Keratinocyte (primary cell): ENCODE results near the gene FN3K. TPM values are rescaled to one million over a fixed set of nuclear protein-coding genes. Genes with fewer than 3 reads are reported as not detected.

Source experiments
- DNase-seq: peaks from one replicate; pipeline ENCODE4 v3.0.0-alpha.2; 2011; ENCODE audit warnings: low read depth, missing footprints, low spot score
- FAIRE-seq: peaks from 2 replicates; lab custom pipeline; 2011; peaks lifted over from hg19 to GRCh38; lab: Jason Lieb, UNC
- H2AFZ ChIP-seq: 2 replicates; pipeline ENCODE4 v1.6.0; 2012; ENCODE audit warnings: low read length, control low read depth, inconsistent platforms; ENCODE audit not compliant: control insufficient read depth
- H3K27ac ChIP-seq: 2 replicates; pipeline ENCODE4 v1.5.1; 2011; ENCODE audit warnings: low read length; ENCODE audit not compliant: control insufficient read depth, insufficient read depth
- H3K27me3 ChIP-seq: 3 replicates; pipeline ENCODE4 v1.6.0; 2011; ENCODE audit warnings: low read length; ENCODE audit not compliant: control insufficient read depth, insufficient read depth; ENCODE audit errors: extremely low read depth
- H3K36me3 ChIP-seq, 2 experiments: 2 replicates in 1 of 2; 3 replicates in 1 of 2; pipeline ENCODE4 v1.5.1; 2011; ENCODE audit warnings: low read length in 2 of 2, mild to moderate bottlenecking in 1 of 2; ENCODE audit not compliant: control insufficient read depth in 2 of 2, insufficient read depth in 2 of 2; ENCODE audit errors: extremely low read depth in 1 of 2
- H3K4me1 ChIP-seq: 3 replicates; pipeline ENCODE4 v1.5.1; 2011; ENCODE audit warnings: low read length; ENCODE audit not compliant: control insufficient read depth, insufficient read depth; ENCODE audit errors: extremely low read depth
- H3K4me2 ChIP-seq: 3 replicates; pipeline ENCODE4 v1.6.0; 2011; ENCODE audit warnings: low read depth, low read length; ENCODE audit not compliant: control insufficient read depth, insufficient read depth; ENCODE audit errors: extremely low read depth
- H3K4me3 ChIP-seq, 3 experiments: fragments of 200-600 bp in 1 of 3; sonication (generic) in 1 of 3; 2 replicates in 2 of 3; 3 replicates in 1 of 3; pipeline ENCODE4 v1.5.1; 2011 to 2016; ENCODE audit warnings: low read length in 3 of 3, mild to moderate bottlenecking in 3 of 3, control low read depth in 2 of 3, inconsistent platforms in 1 of 3, low read depth in 1 of 3, mixed read lengths in 1 of 3, mixed run types in 1 of 3, moderate library complexity in 1 of 3; ENCODE audit not compliant: control insufficient read depth in 2 of 3, insufficient read depth in 2 of 3; ENCODE audit errors: extremely low read depth in 1 of 3
- H3K79me2 ChIP-seq: 2 replicates; pipeline ENCODE4 v1.6.0; 2012; ENCODE audit warnings: low read length; ENCODE audit not compliant: control insufficient read depth, insufficient read depth
- H3K9ac ChIP-seq: 3 replicates; pipeline ENCODE4 v1.6.0; 2011; ENCODE audit warnings: low read length; ENCODE audit not compliant: control insufficient read depth, insufficient read depth; ENCODE audit errors: extremely low read depth
- H3K9me1 ChIP-seq: 3 replicates; pipeline ENCODE4 v1.6.0; 2011; ENCODE audit warnings: low read length; ENCODE audit not compliant: control insufficient read depth, insufficient read depth; ENCODE audit errors: extremely low read depth
- H3K9me3 ChIP-seq: 2 replicates; pipeline ENCODE4 v1.5.1; 2012; ENCODE audit warnings: low read depth, low read length; ENCODE audit not compliant: control insufficient read depth
- H4K20me1 ChIP-seq: 3 replicates; pipeline ENCODE4 v1.6.0; 2011; ENCODE audit warnings: low read length; ENCODE audit not compliant: control insufficient read depth, insufficient read depth; ENCODE audit errors: extremely low read depth
- CTCF ChIP-seq, 3 experiments: IDR thresholded peaks in 1 of 3; conservative IDR thresholded peaks in 1 of 3; optimal IDR thresholded peaks in 1 of 3; 2 replicates in 2 of 3; 3 replicates in 1 of 3; pipeline versions ENCODE3 to v1.5.1; 2011; ENCODE audit warnings: low read length in 3 of 3, mild to moderate bottlenecking in 3 of 3, moderate library complexity in 2 of 3, control low read depth in 1 of 3, inconsistent platforms in 1 of 3; ENCODE audit not compliant: insufficient read depth in 2 of 3; ENCODE audit errors: extremely low read depth in 1 of 3
- EZH2 ChIP-seq: IDR thresholded peaks from one replicate; pipeline ENCODE4 v1.6.1; 2012; ENCODE audit warnings: inconsistent platforms, mild to moderate bottlenecking, low read length, moderate library complexity
- dilution Hi-C: fragments of 300-500 bp; cut with MboI; formaldehyde crosslinking; loops from one replicate; pipeline ENCODE4 v1.7.0; 2020; ENCODE audit warnings: low sequenced_read_pairs; ENCODE audit not compliant: extremely low pct_ligation_motif_present
- polyA plus RNA-seq, 5 experiments: library from polyadenylated mRNA; depleted of rRNA in 3 of 5; stranded (reverse) in 3 of 5; stranded (forward) in 1 of 5; unstranded in 1 of 5; fragments of >200 nt; gene quantifications; 1 replicate in 1 of 5; 2 replicates in 3 of 5; 3 replicates in 1 of 5; pipeline versions ENCODE4 v1.2.1 to v1.2.3, GENCODE V29; 2011 to 2012; ENCODE audit warnings: missing spikeins in 2 of 5, low read depth in 1 of 5, low replicate concordance in 1 of 5

The FN3K gene
- polyA plus RNA-seq, 1 donor (not counting 4 experiments of a cell fraction or from before 2014, with no cell fraction given): 0.10 TPM

DNA sequence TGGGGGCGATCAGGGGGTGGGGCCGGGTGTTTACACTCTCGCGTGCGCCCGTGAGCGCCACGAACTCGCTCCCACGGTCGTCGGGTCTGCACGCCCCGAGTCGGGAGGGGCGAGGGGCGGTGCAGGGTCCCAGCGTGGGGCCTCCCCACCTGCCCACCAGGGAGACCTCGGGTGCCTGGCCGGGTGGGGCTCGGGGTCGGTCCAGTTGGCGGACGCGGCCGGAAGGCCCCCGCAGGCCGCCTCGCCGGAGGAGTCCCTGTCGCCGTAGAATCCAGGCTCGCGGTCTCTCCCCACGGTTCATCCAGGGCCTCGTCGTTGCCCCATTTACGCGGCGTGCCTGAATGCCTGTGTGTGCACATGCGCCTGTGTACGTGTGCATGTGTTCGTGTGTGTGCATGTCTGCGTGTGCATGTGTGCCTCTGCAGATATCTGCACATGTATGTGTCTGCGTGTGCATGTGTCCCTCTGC is 36.4 kb upstream of the FN3K start:
- H3K9me3 ChIP-seq: peaks cover 3% of the 10 kb centered on the region
- no peaks in the 10 kb centered on the region for H3K9me1 ChIP-seq
- no peak for TF ChIP-seq CTCF (optimal IDR thresholded peaks at IDR 0.05 in 1 of 3, IDR thresholded peaks at IDR 0.05 in 1 of 3, conservative IDR thresholded peaks at IDR 0.05 in 1 of 3; ENCODE audit: extremely low read depth in 1 of 3, insufficient read depth in 2 of 3, low read length in 3 of 3)
- no peak for TF ChIP-seq EZH2
- DNase-seq (no peak), FAIRE-seq (no peak)
- H2AFZ ChIP-seq: peak overlapping the region; percentile 69
- peaks cover 6% of the 10 kb centered on the region for H3K27me3 ChIP-seq
- H3K9ac ChIP-seq: peak overlapping the region; percentile 47
- no peaks in the 10 kb centered on the region for H4K20me1 ChIP-seq
- H3K4me2 ChIP-seq: peak overlapping the region; percentile 79
- peaks cover 2% of the 10 kb centered on the region for H3K79me2 ChIP-seq
- peak overlapping the region; percentile 51 to 64 (median 58) for H3K4me3 ChIP-seq
- dilution Hi-C loops: no loop called here
- H3K4me1 ChIP-seq: peaks cover 17% of the 10 kb centered on the region
- H3K27ac ChIP-seq: no peak overlapping the region
- no peaks in the 10 kb centered on the region for H3K36me3 ChIP-seq

DNA sequence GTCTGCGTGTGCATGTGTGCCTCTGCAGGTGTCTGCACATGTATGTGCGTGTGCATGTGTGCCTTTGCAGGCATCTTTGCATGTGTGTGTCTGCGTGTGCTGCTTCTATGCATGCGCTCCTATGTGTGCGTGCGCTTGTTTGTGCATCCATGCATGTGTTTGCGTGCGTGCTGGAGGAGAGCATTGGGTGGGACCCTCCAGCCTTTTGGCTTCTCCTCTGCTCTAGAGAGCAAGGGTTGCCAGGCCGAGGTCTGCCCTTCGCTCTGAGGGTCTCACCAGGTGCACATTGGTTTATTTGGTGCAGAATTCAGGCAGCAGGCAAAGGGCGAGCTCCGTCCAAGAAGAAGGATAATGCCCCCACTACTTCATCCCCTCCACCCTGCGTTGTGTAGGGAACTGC is 35.9 kb upstream of the FN3K start:
- no peak for DNase-seq
- no peak overlapping the region for H3K27ac ChIP-seq
- TF ChIP-seq EZH2 (no peak), CTCF (optimal IDR thresholded peaks at IDR 0.05 in 1 of 3, IDR thresholded peaks at IDR 0.05 in 1 of 3, conservative IDR thresholded peaks at IDR 0.05 in 1 of 3; ENCODE audit: extremely low read depth in 1 of 3, insufficient read depth in 2 of 3, low read length in 3 of 3) (no peak)
- H3K36me3 ChIP-seq: no peaks in the 10 kb centered on the region
- no peak overlapping the region for H3K4me3 ChIP-seq
- H3K9ac ChIP-seq: no peak overlapping the region
- H3K27me3 ChIP-seq: peaks cover 6% of the 10 kb centered on the region
- dilution Hi-C loops: no loop called here
- no peaks in the 10 kb centered on the region for H4K20me1 ChIP-seq
- no peaks in the 10 kb centered on the region for H3K9me1 ChIP-seq
- H3K4me2 ChIP-seq: no peak overlapping the region
- FAIRE-seq: no peak
- H2AFZ ChIP-seq: no peak overlapping the region
- H3K79me2 ChIP-seq: peaks cover 2% of the 10 kb centered on the region
- H3K9me3 ChIP-seq: peaks cover under 1% of the 10 kb centered on the region
- H3K4me1 ChIP-seq: peaks cover 17% of the 10 kb centered on the region
